Medulla oblongata (tissue), 1 donor: ENCODE results near the gene RELCH.

Source experiments
- DNase-seq: peaks from one replicate; pipeline ENCODE4 v3.0.0-alpha.2; 2015; ENCODE audit errors: extremely low spot score

RELCH gene

GRCh38 chr18:62249478-62250097 lies 62.5 kb downstream of the RELCH start:
- DNase-seq = peak; percentile 76

GRCh38 chr18:62250475-62250874 lies 63.4 kb downstream of the RELCH start:
- no peak for DNase-seq

- no peak for DNase-seq
Measured at GRCh38 chr18:62258093-62258492, 71.0 kb downstream of the RELCH start.

GRCh38 chr18:62258616-62259015 lies 71.6 kb downstream of the RELCH start:
- DNase-seq = peak; percentile 83

GRCh38 chr18:62262061-62262460 lies 75.0 kb downstream of the RELCH start:
- no peak for DNase-seq

GRCh38 chr18:62264984-62265383 lies 77.9 kb downstream of the RELCH start:
- DNase-seq = peak; percentile 11

GRCh38 chr18:62277045-62277444 lies 90.0 kb downstream of the RELCH start:
- DNase-seq = no peak

- no peak for DNase-seq
Measured at GRCh38 chr18:62279561-62279960, 92.5 kb downstream of the RELCH start.

GRCh38 chr18:62280058-62280457 lies 93.0 kb downstream of the RELCH start:
- DNase-seq = no peak

- DNase-seq = no peak
Measured at GRCh38 chr18:62280786-62281185, 93.7 kb downstream of the RELCH start.

- DNase-seq = no peak
Measured at GRCh38 chr18:62281684-62282083, 94.6 kb downstream of the RELCH start.

- DNase-seq = no peak
Measured at GRCh38 chr18:62282188-62282629, 95.2 kb downstream of the RELCH start.

- no peak for DNase-seq
Measured at GRCh38 chr18:62284637-62285036, 97.6 kb downstream of the RELCH start.

- no peak for DNase-seq
Measured at GRCh38 chr18:62285281-62285680, 98.2 kb downstream of the RELCH start.

- DNase-seq = peak; percentile 21
Measured at GRCh38 chr18:62287781-62288664, 101.0 kb downstream of the RELCH start.

GRCh38 chr18:62288665-62289008 lies 101.6 kb downstream of the RELCH start:
- DNase-seq = peak; percentile 41

- DNase-seq = no peak
Measured at GRCh38 chr18:62289047-62289446, 102.0 kb downstream of the RELCH start.

GRCh38 chr18:62294073-62294472 lies 107.0 kb downstream of the RELCH start:
- DNase-seq = no peak

GRCh38 chr18:62300359-62300963 lies 113.4 kb downstream of the RELCH start:
- DNase-seq = no peak

- no peak for DNase-seq
Measured at GRCh38 chr18:62301322-62301721, 114.3 kb downstream of the RELCH start.

GRCh38 chr18:62312851-62313250 lies 125.8 kb downstream of the RELCH start:
- DNase-seq = no peak

- DNase-seq = no peak
Measured at GRCh38 chr18:62318228-62319180, 131.4 kb downstream of the RELCH start.
